ENCODE results near the gene ZNF513.
A peak's percentile ranks its signal among the peaks of the same experiment; 100 is the strongest.

Gene ZNF513

GRCh38 chr2:27408601-27409320, 28.2 kb upstream of the ZNF513 start:
- Mint-ChIP-seq H3K4me1 (ENCODE audit: low read depth) (peaks cover 26% of the 10 kb centered on the region), H3K36me3 (ENCODE audit: low read depth) (peaks cover 21% of the 10 kb centered on the region), H3K4me3 (peak overlapping the region; percentile 88), H3K27me3 (ENCODE audit: low read depth) (peaks cover 2% of the 10 kb centered on the region), H3K27ac (peak overlapping the region; percentile 78), H3K9me3 (peaks cover 3% of the 10 kb centered on the region)
- DNase-seq (ENCODE audit: low spot score), result peak; percentile 29

- Mint-ChIP-seq H3K27me3 (ENCODE audit: low read depth) (peaks cover 2% of the 10 kb centered on the region), H3K9me3 (peaks cover 3% of the 10 kb centered on the region), H3K27ac (peak overlapping the region; percentile 78), H3K4me3 (peak overlapping the region; percentile 88), H3K4me1 (ENCODE audit: low read depth) (peaks cover 26% of the 10 kb centered on the region), H3K36me3 (ENCODE audit: low read depth) (peaks cover 23% of the 10 kb centered on the region)
- no peak for DNase-seq (ENCODE audit: low spot score)
Measured at GRCh38 chr2:27407798-27408491, 27.4 kb upstream of the ZNF513 start.

GRCh38 chr2:27400348-27401135, 20.0 kb upstream of the ZNF513 start:
- no peak for DNase-seq (ENCODE audit: low spot score)
- H3K36me3 Mint-ChIP-seq (ENCODE audit: low read depth), result peaks cover 24% of the 10 kb centered on the region
- peaks cover 26% of the 10 kb centered on the region for H3K4me1 Mint-ChIP-seq (ENCODE audit: low read depth)
- peak overlapping the region; percentile 76 for H3K27ac Mint-ChIP-seq
- no peaks in the 10 kb centered on the region for H3K27me3 Mint-ChIP-seq (ENCODE audit: low read depth)
- peak overlapping the region; percentile 34 for H3K4me3 Mint-ChIP-seq
- no peaks in the 10 kb centered on the region for H3K9me3 Mint-ChIP-seq

- Mint-ChIP-seq H3K27ac (peak overlapping the region; percentile 63), H3K36me3 (ENCODE audit: low read depth) (peaks cover 27% of the 10 kb centered on the region), H3K4me3 (no peak overlapping the region), H3K27me3 (ENCODE audit: low read depth) (no peaks in the 10 kb centered on the region), H3K4me1 (ENCODE audit: low read depth) (peaks cover 26% of the 10 kb centered on the region), H3K9me3 (no peaks in the 10 kb centered on the region)
- DNase-seq (ENCODE audit: low spot score), result no peak
Measured at GRCh38 chr2:27398962-27399361, 18.4 kb upstream of the ZNF513 start.

DNA sequence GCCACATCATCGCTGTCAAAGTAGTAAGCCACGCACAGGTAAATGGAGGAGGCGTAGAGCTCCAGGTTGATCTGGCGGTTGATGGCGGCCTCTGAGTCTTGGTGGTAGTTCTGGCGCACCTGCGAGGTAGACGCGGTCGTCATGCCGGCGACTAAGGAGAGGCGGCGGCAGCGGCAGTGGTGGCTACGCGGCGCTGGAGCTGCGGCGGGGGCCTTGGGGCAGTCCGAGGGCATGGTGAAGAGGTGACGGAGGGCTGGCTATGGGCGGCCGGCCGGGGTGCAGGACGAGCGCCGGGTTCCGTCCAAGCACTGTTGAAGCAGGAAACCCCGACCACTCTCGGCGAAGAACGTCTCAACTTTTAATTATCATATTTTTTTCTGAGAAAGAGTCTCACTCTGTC, 12.7 kb upstream of the ZNF513 start:
- no peaks in the 10 kb centered on the region for H3K27me3 Mint-ChIP-seq (ENCODE audit: low read depth)
- peaks cover 30% of the 10 kb centered on the region for H3K36me3 Mint-ChIP-seq (ENCODE audit: low read depth)
- no peak for DNase-seq (ENCODE audit: low spot score)
- H3K27ac Mint-ChIP-seq, result peak overlapping the region; percentile 58
- peaks cover 28% of the 10 kb centered on the region for H3K4me1 Mint-ChIP-seq (ENCODE audit: low read depth)
- no peaks in the 10 kb centered on the region for H3K9me3 Mint-ChIP-seq
- H3K4me3 Mint-ChIP-seq, result no peak overlapping the region

GRCh38 chr2:27390822-27391679, 10.5 kb upstream of the ZNF513 start:
- H3K36me3 Mint-ChIP-seq (ENCODE audit: low read depth), result peaks cover 29% of the 10 kb centered on the region
- H3K4me3 Mint-ChIP-seq, result peak overlapping the region; percentile 47
- no peaks in the 10 kb centered on the region for H3K27me3 Mint-ChIP-seq (ENCODE audit: low read depth)
- DNase-seq (ENCODE audit: low spot score), result no peak
- peak overlapping the region; percentile 80 for H3K27ac Mint-ChIP-seq
- H3K4me1 Mint-ChIP-seq (ENCODE audit: low read depth), result peaks cover 21% of the 10 kb centered on the region
- H3K9me3 Mint-ChIP-seq, result no peaks in the 10 kb centered on the region

DNA sequence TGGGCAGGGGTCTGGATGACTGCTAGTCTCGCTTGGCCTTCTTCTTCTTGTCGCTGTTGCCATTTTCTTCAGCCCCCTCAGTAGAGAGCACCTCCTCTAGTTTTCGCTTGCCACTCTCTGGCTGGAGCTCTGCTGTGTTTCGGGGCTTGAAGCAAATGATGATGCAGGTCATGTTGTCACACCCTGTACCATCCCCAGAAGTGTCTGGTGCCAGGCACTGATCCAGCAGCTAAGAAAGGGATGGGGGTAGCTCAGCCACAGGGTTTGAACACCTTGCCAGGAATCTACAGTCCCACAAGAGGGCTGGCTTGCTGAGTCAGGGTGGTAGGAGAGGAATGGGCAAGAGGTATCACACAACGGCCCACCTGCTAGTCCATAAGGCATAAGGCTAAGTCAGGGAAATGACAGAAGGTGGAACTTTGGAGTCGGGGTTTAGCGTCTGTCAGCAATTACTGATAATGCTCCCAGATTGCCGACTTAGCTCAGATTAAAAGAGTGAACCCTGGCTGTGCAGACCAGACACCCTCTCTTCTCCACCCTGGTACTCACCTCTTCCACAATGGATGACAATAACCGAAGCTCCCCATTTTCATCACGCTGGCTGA, 1.1 kb upstream of the ZNF513 start:
- H3K36me3 Mint-ChIP-seq (ENCODE audit: low read depth), result peaks cover 50% of the 10 kb centered on the region

DNA sequence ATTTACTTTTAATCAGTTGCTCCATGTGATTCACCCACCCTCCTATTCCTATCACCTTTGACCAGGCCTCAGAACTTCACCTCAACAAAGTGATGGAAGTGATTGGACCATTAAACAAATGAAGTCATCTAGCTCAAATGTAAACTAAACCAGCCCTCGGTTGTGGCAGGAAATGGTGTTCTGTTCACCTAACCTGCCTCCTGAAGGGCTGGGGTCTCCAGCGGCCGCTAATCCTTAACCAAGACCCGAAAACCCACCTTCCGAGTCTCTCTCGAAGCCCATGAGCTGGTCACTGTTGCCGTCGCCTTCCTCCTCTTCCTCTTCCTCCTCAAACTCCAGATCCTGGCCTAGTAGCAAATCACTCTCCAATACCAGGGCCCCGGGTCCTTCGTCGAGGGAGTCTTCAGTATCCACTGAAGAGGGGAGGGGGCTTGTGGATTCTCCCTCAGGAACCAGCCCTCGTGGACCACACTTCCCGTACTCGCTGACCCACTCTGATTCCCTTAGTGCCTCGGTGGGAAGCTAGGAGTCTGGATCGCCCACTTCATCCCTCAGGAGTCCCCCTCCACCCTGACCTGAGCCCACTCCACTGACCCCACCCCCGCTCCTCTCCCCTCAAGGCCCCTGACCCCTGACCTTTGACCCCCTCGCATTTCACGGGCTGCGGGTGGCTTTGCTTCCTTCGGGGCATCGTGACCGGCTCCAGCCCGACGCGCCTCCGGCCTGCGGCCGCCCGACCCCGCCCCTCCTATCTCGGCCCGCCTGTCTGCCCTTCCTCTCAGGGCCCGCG, 503 bp downstream of the ZNF513 start:
- H3K36me3 Mint-ChIP-seq (ENCODE audit: low read depth), result peaks cover 52% of the 10 kb centered on the region
- no peak for DNase-seq (ENCODE audit: low spot score)
- peaks cover 17% of the 10 kb centered on the region for H3K4me1 Mint-ChIP-seq (ENCODE audit: low read depth)
- no peaks in the 10 kb centered on the region for H3K27me3 Mint-ChIP-seq (ENCODE audit: low read depth)
- H3K4me3 Mint-ChIP-seq, result peak overlapping the region; percentile 91
- H3K9me3 Mint-ChIP-seq, result no peaks in the 10 kb centered on the region
- peak overlapping the region; percentile 95 for H3K27ac Mint-ChIP-seq

More for the DNA sequence above, 1.1 kb upstream of the ZNF513 start:
- Mint-ChIP-seq H3K27ac (peak overlapping the region; percentile 94), H3K4me1 (ENCODE audit: low read depth) (peaks cover 17% of the 10 kb centered on the region), H3K4me3 (peak overlapping the region; percentile 83), H3K27me3 (ENCODE audit: low read depth) (no peaks in the 10 kb centered on the region), H3K9me3 (no peaks in the 10 kb centered on the region)
- DNase-seq (ENCODE audit: low spot score), result no peak

DNA sequence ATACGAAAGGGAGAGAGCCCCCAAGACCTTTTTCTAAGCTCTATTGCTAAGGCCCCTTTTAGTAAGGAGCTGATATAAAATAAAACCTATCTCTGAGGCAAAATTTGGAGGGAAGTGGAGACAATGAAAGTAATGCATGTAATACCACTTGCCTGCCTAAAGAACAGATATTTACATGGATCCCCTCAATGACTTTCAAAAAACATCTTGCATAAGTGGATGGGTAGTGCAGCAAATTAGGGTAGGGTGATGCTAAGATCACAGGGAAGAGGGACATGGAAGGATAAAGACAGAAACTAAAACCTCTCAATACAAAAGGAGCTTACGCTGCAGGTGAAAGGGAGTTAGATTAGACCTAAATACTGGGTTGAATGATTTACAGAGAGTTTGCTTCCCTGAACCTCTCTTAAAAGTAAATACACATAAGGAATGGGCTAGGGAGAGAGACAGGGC, 1.1 kb downstream of the ZNF513 start:
- DNase-seq (ENCODE audit: low spot score), result no peak
- Mint-ChIP-seq H3K36me3 (ENCODE audit: low read depth) (peaks cover 53% of the 10 kb centered on the region), H3K27me3 (ENCODE audit: low read depth) (no peaks in the 10 kb centered on the region), H3K4me1 (ENCODE audit: low read depth) (peaks cover 17% of the 10 kb centered on the region), H3K4me3 (peak overlapping the region; percentile 91), H3K9me3 (no peaks in the 10 kb centered on the region), H3K27ac (peak overlapping the region; percentile 95)

GRCh38 chr2:27378809-27379290, 1.7 kb downstream of the ZNF513 start:
- no peak for DNase-seq (ENCODE audit: low spot score)
- H3K27ac Mint-ChIP-seq, result peak overlapping the region; percentile 95
- H3K27me3 Mint-ChIP-seq (ENCODE audit: low read depth), result no peaks in the 10 kb centered on the region
- no peaks in the 10 kb centered on the region for H3K9me3 Mint-ChIP-seq
- H3K4me1 Mint-ChIP-seq (ENCODE audit: low read depth), result peaks cover 17% of the 10 kb centered on the region
- peaks cover 51% of the 10 kb centered on the region for H3K36me3 Mint-ChIP-seq (ENCODE audit: low read depth)
- H3K4me3 Mint-ChIP-seq, result peak overlapping the region; percentile 91

DNA sequence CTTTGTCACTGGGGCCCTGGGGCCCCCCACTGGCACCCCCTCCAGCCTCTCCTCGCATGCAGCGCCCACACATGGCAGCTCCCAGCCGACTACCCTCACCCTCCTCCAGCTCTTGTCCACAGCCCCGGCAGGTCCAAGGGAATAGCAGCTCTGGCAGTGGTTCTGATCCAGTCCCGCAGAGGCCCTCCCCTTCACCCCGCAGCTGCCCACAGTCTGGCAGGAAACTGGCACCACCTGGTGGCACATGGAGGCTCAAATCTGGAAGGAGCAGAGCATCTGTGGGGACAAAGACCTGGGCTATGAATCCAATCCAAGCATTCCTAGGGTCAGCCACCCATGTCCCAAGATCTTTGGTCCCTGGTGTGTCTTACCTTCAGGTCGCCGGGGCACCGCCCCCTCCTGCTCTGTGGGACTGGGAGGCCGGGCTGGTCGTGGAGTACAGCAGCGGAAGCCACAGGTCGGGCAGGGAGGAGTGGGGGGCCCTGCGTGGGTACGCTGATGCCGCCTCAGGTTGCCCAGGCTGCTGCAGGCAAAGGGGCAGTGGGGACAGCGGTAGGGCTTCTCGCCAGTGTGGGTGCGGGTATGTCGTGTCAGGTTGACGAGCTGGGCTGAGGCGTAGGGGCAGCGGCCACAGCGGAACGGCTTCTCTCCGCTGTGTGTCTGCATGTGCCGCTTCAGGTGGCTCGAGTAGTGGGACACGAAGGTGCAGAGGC, 2.3 kb downstream of the ZNF513 start:
- no peaks in the 10 kb centered on the region for H3K9me3 Mint-ChIP-seq
- H3K36me3 Mint-ChIP-seq (ENCODE audit: low read depth), result peaks cover 50% of the 10 kb centered on the region
- no peak for DNase-seq (ENCODE audit: low spot score)
- H3K27me3 Mint-ChIP-seq (ENCODE audit: low read depth), result no peaks in the 10 kb centered on the region
- no peak overlapping the region for H3K27ac Mint-ChIP-seq
- H3K4me1 Mint-ChIP-seq (ENCODE audit: low read depth), result peaks cover 17% of the 10 kb centered on the region
- H3K4me3 Mint-ChIP-seq, result no peak overlapping the region

GRCh38 chr2:27377618-27378095, 2.9 kb downstream of the ZNF513 start:
- peaks cover 56% of the 10 kb centered on the region for H3K36me3 Mint-ChIP-seq (ENCODE audit: low read depth)
- no peaks in the 10 kb centered on the region for H3K9me3 Mint-ChIP-seq
- no peak overlapping the region for H3K27ac Mint-ChIP-seq
- no peak overlapping the region for H3K4me3 Mint-ChIP-seq
- no peak for DNase-seq (ENCODE audit: low spot score)
- no peaks in the 10 kb centered on the region for H3K27me3 Mint-ChIP-seq (ENCODE audit: low read depth)
- peaks cover 22% of the 10 kb centered on the region for H3K4me1 Mint-ChIP-seq (ENCODE audit: low read depth)

All from T-helper 2 cell treated with Interferon-gamma antibody and Interleukin-4, amounts not matched to agents 5 μg/mL and 100 μg/mL, for 36 hours (primary cell).